Neural progenitor cell (in vitro differentiated cells): ENCODE measurements around the gene EIF3B.

Source experiments
- CTCF ChIP-seq: fragments of 200-600 bp; sonication (generic); IDR thresholded peaks from 2 replicates; pipeline ENCODE4 v1.5.1; 2017; ENCODE audit warnings: antibody characterized with exemption, mild to moderate bottlenecking
- EZH2 ChIP-seq: fragments of 200-600 bp; sonication (generic); IDR thresholded peaks from 2 replicates; pipeline ENCODE4 v1.6.1; 2017; ENCODE audit warnings: antibody characterized with exemption, mild to moderate bottlenecking, moderate library complexity
- EZH2phosphoT487 ChIP-seq: fragments of 200-600 bp; sonication (generic); IDR thresholded peaks from 2 replicates; pipeline ENCODE4 v1.6.1; 2017; ENCODE audit warnings: antibody characterized with exemption

- TF ChIP-seq EZH2 (no peak), CTCF (no peak), EZH2phosphoT487 (no peak)
Measured at GRCh38 chr7:2358968-2359527, 4.4 kb downstream of the EIF3B start.
